HG03103 (cell line): ENCODE data around the gene PTPN7.
"Not testable (repeated sequence)": the region's sequence is repeated elsewhere in the genome, so short reads cannot be mapped to it uniquely, and the experiment has no call there.

Source experiments
- ATAC-seq: cut with Tn5 transposase; IDR thresholded peaks from one replicate; pipeline ENCODE4 v1.9.1; 2021; ENCODE audit warnings: low read depth; ENCODE audit not compliant: unreplicated experiment

The PTPN7 gene

GRCh38 chr1:202154148-202154765 lies 6.1 kb downstream of the PTPN7 start:
- no peak for ATAC-seq

- no peak for ATAC-seq
Measured at GRCh38 chr1:202153284-202153683, 7.1 kb downstream of the PTPN7 start.

DNA sequence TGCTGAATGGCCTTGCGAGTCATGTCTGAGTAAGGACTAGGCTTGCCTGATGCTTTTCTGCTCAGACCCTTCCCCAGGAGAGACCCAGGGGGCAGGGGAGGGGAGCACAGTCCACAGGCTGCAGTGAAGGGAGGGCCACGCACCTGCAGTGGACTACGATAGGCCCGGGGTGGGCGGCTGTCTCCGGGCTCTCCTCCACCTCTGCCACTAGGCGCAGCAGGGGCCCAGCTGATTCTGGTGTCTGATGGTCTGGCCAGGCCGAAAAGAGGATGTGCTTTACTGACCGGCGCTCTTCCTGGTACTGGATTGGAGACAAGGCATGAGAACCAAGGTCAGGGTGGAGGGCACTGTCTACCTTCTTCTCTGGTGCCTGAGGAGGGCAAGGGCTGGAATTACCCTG lies 8.0 kb downstream of the PTPN7 start:
- ATAC-seq: no peak

GRCh38 chr1:202151045-202151444 lies 9.4 kb downstream of the PTPN7 start:
- ATAC-seq: no peak

DNA sequence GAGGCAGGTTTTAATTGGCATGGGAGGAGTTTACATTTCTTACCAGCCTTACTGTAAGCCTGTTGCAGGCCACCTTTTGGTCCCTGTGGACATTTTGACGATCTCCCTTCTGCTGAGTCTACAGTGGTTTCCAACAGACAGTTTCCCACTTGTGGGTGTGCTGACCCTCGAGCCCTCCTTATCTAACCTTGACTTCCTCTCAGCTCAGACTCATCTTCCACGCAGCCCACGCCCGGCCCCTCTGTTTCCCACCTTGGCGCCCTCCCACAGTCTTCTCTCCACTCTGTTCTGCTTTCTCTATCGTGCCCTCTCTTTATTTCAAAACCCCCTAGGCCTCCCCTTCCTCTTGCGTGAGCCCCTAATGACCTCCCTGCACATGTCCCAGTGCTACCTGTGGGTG lies 9.8 kb downstream of the PTPN7 start:
- no peak for ATAC-seq

DNA sequence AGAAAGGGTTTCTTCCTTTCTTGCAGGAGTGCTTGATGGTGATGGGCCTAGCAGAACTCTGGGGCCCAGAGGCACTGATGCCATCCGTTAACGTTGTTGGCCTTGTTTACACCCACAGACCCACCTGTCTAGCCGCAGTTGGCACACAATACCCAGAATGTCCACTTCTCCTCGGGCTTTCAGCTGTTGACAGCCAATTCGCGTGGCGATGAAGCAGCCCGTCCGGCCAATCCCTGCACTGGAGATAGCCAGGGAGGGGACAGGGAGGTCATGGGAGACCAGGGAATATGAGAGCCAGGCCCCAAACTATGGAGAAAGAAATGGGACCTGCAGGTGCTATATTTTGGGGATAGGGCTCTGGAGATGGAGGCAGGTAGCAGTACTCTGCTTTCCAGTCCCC lies 10.2 kb downstream of the PTPN7 start:
- ATAC-seq: no peak

DNA sequence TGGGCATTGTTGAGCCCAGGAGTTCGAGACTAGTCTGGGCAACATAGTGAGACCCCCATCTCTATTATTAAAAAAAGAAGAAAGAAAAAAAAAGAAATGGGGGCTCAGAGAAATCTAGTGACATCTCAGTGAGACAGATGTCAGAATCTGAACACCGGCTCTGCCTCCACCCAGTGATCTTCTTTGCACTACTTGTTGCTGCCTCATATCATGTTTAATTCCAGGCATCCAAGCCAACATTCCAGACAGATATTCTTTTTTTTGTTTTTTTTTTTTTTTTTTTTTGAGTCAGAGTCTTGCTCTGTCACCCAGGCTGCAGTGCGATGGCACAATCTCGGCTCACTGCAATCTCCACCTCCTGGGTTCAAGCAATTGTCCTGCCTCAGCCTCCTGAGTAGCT lies 10.8 kb downstream of the PTPN7 start:
- no peak for ATAC-seq

DNA sequence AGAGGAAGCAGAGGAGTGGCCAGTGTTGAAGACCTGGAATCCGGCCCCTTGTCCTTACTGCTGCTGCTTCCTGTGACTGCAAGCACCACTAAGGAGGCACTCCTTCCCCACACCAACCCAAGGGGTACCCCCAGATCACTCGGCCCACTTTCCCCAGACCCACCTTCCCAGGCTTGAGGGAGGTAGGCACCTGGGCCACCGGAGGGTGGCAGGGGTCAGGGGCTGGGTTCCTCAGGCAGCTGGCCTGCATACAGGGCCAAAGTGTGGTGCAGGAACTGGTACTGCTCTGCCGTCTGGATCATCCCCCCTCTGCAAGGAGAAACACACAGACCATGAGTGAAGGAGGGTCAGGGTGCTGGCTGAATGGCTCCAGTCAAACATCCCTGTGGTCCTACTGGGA lies 12.0 kb downstream of the PTPN7 start:
- ATAC-seq: no peak

GRCh38 chr1:202146993-202147392 lies 13.4 kb downstream of the PTPN7 start:
- no peak for ATAC-seq

- ATAC-seq: no peak
Measured at GRCh38 chr1:202146279-202146678, 14.1 kb downstream of the PTPN7 start.

DNA sequence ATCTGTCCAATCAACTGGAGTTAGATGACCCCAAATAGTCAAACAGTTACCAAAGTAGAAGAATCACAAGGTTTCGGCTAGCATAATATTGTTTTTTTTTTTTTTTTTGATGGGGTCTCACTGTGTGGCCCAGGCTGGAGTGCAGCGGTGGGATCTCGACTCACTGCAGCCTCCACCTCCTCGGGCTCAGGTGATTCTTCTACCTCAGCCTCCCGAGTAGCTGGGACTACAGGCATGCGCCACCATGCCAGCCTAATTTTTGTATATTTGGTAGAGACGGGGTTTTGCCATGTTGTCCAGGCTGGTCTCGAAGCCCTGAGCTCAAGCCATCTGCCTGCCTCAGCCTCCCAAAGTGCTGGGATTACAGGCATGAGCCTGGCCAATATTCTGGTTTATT lies 14.7 kb downstream of the PTPN7 start:
- not testable (repeated sequence) for ATAC-seq

- no peak for ATAC-seq
Measured at GRCh38 chr1:202145068-202145743, 15.2 kb downstream of the PTPN7 start.

DNA sequence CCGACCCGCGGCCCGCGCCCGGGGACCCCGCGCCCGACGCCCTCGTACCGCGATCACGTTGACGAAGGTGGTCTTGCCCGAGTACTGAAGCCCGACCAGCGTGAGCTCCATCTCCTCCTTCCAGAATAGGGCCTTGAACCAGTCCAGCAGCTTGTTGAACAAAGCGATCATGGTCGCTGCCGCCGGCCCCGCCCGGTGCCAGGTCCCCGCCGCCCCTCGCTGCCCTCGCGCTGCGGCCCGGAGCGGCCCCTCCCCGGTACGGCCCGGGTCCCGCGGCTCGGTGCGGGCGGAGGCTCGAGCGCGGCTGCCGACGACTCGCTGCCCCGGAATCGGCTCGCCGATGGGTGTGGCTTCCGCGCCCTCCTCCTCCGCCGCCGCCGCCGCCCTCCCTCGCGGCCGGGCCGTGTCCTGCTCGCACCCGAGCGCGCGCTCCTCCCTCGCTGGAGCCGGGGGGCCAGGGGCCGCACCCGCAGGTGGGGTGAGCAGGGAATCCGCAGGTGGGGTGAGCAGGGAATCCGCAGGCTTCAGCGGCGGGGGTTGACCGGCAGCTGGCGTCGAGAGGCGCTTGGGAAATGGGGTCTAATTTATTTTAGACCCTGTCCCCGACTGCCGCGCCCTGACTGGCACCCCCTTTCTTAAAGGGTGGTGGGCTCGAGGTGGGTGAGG lies 15.9 kb downstream of the PTPN7 start, which contains the start of gene ARL8A:
ARL8A (minus strand) TSS at position 336 of the 666 bp plus-strand sequence; CDS start at position 171, 165 bp downstream.
- peak; percentile 50 for ATAC-seq

DNA sequence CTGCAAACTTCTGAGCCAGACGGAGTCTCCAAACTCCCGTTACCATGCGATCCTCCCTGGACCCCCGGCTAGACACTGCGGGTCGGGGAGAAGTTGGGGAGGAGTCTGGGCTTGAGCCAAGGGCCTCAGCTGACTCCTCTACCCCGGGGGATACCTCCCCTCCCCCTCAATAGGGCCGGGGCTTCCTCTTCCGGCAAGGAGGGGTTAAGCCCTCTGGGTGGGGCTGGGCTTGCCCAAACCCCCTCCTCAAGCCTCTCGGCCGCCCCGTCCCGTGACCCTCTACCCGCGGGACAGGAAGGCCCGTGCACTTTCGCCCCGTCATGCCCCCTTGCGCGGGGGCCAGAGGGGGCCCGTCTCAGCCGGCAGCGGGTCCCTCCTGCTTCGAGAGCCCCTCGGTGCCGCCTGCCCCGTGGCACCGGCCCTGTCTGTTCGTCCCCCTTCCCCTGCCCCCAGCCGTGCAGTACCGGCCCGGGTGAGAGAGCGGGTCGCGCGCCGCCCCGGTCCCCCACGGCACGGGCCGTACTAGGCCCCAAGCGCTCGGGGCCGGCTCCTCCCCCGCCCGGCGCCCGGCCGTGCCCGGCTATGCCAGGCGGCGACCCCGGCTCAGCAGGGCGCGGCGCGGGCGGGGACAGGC lies 16.5 kb downstream of the PTPN7 start:
- peak; percentile 34 for ATAC-seq

DNA sequence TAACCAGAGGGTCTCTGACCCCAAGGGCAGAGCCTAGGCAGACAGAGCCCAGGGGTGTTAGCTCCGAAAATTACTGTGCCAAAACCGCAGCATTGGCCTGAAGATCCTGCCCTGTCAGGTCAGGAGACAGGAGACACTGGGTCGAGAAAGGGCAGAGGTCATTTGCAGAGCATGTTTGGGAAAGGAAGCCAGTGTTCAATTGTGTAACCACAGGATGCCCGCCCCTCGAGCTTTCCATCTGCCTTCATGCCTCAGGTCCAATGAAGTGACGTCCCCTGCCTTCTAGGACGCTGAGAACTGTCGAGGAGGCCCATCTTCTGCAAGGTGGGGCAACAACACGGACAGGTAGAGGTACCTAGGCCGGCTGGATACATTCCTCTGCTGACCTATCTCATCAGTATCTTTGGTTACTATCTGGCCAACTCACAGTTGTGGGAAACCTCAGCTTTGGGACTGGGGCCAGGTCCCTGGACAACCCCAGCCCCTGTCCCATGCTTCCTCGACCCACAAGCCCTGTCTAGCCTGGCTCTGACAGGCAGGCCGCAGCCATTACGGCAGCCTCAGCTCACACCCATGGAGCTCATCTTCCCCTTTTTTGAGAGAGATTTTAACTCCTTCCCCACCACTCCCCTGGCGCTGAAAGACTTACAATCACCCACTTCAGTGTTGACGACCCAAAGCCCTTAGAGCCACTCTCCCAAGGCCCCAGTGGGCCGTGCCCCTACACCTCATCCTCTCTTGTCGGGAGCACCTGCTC lies 17.2 kb downstream of the PTPN7 start:
- peak; percentile 2 for ATAC-seq

- ATAC-seq: not testable (repeated sequence)
Measured at GRCh38 chr1:202141468-202141867, 18.9 kb downstream of the PTPN7 start.

GRCh38 chr1:202140833-202141232 lies 19.6 kb downstream of the PTPN7 start:
- no peak for ATAC-seq

DNA sequence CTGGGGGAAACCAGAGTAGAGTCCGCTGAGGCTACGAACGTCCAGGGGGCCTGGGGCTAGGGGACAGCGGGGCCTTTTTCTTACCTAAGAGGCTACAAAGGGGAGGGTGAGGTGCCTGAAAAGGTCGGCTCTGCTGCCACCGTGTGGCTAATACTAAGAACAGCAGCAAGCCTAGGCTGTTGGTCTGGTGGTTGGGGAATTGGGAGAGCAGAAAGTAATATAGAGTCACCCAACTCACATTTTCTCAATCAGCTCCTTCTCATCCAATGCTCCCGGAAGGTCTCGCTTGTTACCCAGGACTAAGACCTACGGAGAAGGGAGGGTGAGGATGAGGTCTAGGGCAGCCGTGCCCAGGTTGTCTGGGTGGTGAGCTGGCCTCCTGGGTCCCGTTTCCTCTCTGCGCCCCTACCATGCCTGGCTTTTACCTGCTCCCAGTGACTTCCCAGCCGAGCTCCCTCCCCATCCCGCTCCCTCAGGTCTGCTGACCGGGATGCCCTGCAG lies 25.1 kb downstream of the PTPN7 start:
- ATAC-seq: no peak

DNA sequence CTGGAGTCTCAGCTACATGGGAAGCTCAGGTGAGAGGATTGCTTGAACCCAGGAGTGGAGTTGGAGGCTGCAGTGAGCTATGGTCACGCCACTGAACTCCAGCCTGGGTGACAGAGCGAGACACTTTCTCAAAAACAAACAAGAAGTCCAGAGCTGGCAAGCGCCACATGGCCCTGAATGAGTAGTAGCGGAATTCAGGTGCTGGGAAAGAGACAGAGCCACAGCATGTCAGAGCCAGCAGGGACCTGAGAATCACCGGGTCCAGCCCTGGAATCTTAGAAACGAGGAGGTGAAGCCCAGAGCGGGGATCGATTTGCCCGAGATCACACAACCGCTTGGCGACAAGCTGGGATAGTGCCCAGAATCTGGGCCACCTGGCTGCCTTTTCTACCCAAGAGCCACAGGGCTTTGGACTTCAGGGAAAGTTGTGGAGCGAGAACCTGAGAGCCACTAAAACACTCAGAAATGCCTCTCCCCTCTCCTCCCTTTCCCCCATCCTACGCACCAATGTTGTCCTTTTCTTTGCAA lies 25.7 kb downstream of the PTPN7 start:
- no peak for ATAC-seq

DNA sequence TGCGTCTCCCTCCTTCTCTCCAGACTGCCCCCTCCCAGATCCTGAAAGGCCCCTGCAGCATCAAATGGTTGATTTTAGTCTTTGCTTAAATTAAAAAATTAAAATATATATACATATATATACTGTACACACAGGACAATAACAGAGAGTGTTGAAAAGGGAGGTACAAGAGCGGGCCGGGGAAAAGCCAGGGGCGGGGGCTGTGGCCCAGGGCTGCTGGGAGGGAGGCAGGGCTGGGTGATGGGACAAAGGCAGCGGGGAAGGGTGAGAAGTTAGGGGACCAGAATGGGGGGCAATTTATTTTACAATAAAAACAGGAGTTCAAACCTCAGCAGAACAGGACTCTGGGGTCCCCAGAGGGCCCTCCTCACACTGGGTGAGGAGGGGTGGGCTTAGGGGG lies 26.4 kb downstream of the PTPN7 start:
- no peak for ATAC-seq
